ENCODE data around the gene OR2B2. TPM values are rescaled to one million over a fixed set of nuclear protein-coding genes. Genes with fewer than 3 reads are reported as not detected.
"Not testable (repeated sequence)": the region's sequence is repeated elsewhere in the genome, so short reads cannot be mapped to it uniquely, and the experiment has no call there.

The OR2B2 gene
- total and polyA plus RNA-seq, 2 of the 4 experiments (the other 2 are of a cell fraction) = not detected

GRCh38 chr6:27900197-27900596 is 12.0 kb downstream of the OR2B2 start:
- H2BK5ac ChIP-seq (ENCODE audit: low read depth, low read length, poor library complexity, severe bottlenecking); DNase-seq; H3K27me3 ChIP-seq (ENCODE audit: control insufficient read depth, insufficient read depth, low read length); H2BK120ac ChIP-seq (ENCODE audit: low read depth, low read length); ATAC-seq (ENCODE audit: low read depth); in situ Hi-C loops (cut with MboI; ENCODE audit: low sequenced_read_pairs); BruUV-seq (replicated peaks); H4K91ac ChIP-seq (ENCODE audit: insufficient read depth, low read depth, low read length); H3K23ac ChIP-seq (ENCODE audit: low read depth, low read length); H3K18ac ChIP-seq (ENCODE audit: low read depth, low read length); H3K79me1 ChIP-seq (ENCODE audit: low read depth in 1 of 2, low read length in 2 of 2); H3K36me3 ChIP-seq (ENCODE audit: control insufficient read depth, insufficient read depth, low read length); H4K8ac ChIP-seq (ENCODE audit: low read depth in 2 of 2, low read length in 2 of 2); H3K56ac ChIP-seq (ENCODE audit: extremely low read depth, insufficient read depth, low read length); H3K4me3 ChIP-seq (ENCODE audit: insufficient read depth, low read depth, low read length); H3K9me3 ChIP-seq (ENCODE audit: control insufficient read depth, insufficient read depth, low read length); CTCF ChIA-PET; H2AK9ac ChIP-seq (replicated peaks; ENCODE audit: low read depth, low read length, poor library complexity); POLR2A ChIA-PET (ENCODE audit: unreplicated experiment); H3K9ac ChIP-seq (ENCODE audit: low read depth, low read length); H2BK15ac ChIP-seq (ENCODE audit: low read depth, low read length); H4K20me1 ChIP-seq (ENCODE audit: insufficient read depth, low read length); dilution Hi-C loops (cut with HindIII; ENCODE audit: low sequenced_read_pairs, unreplicated experiment); H3K4me1 ChIP-seq (ENCODE audit: control insufficient read depth, insufficient read depth, low read length); H3K9me1 ChIP-seq (ENCODE audit: insufficient read depth, low read length); H2BK20ac ChIP-seq (ENCODE audit: low read depth, low read length); H4K5ac ChIP-seq (ENCODE audit: low read depth, low read length); H3K14ac ChIP-seq (replicated peaks; ENCODE audit: low read depth, low read length); H3K27ac ChIP-seq (ENCODE audit: insufficient read depth, low read length); H3K4ac ChIP-seq (ENCODE audit: low read depth, low read length); H3K4me2 ChIP-seq (ENCODE audit: low read depth, low read length); H2AFZ ChIP-seq (replicated peaks; ENCODE audit: low read length, poor library complexity); H2AK5ac ChIP-seq (ENCODE audit: low read depth, low read length): not testable (repeated sequence)
- intact Hi-C loops (cut with micrococcal nuclease) = loop anchor here (5.0 kb wide), 2 partner anchors 312 to 423 kb away; no protein-coding TSS in a partner anchor
- no CpG with 5 or more reads among the region's 7 CpGs for WGBS, 2 experiments (ENCODE audit: extremely low coverage in 2 of 2, insufficient read length in 1 of 2)

Measured in IMR-90 (cell line).